HCT116 (cell line): ENCODE measurements around the gene UBQLN1.

Source experiments
- CEBPB ChIP-seq: IDR thresholded peaks from 2 replicates; pipeline ENCODE4 v1.6.1; 2012; ENCODE audit warnings: low read depth
- CTCF ChIP-seq, 3 experiments: fragments of 200-600 bp in 1 of 3; sonication (generic) in 1 of 3; IDR thresholded peaks in 2 of 3; conservative IDR thresholded peaks in 1 of 3; 2 replicates each; pipeline ENCODE4 v1.5.1; 2012 to 2017; ENCODE audit warnings: low read depth in 2 of 3, low read length in 2 of 3, antibody characterized with exemption in 1 of 3, borderline replicate concordance in 1 of 3, control low read depth in 1 of 3, mild to moderate bottlenecking in 1 of 3, mixed read lengths in 1 of 3, mixed run types in 1 of 3, moderate library complexity in 1 of 3; ENCODE audit not compliant: insufficient read depth in 1 of 3
- ELF1 ChIP-seq: IDR thresholded peaks from 2 replicates; pipeline ENCODE4 v1.6.1; 2012; ENCODE audit warnings: low read depth, borderline replicate concordance
- POLR2A ChIP-seq: IDR thresholded peaks from 2 replicates; pipeline ENCODE4 v1.7.0; 2011; ENCODE audit warnings: borderline replicate concordance; ENCODE audit not compliant: insufficient read depth, insufficient read length; ENCODE audit errors: extremely low read depth
- POLR2AphosphoS5 ChIP-seq: IDR thresholded peaks from 2 replicates; pipeline ENCODE4 v1.6.1; 2011; ENCODE audit warnings: mild to moderate bottlenecking, low read depth, low read length, moderate library complexity

GRCh38 chr9:83714329-83714728 is 6.6 kb upstream of the UBQLN1 start:
- 0 out of 2 replicates have a peak, but pooled peaks have one; percentile 25 for TF ChIP-seq CEBPB
- TF ChIP-seq ELF1, result no peak
- no peak for TF ChIP-seq POLR2A
- peak; percentile 6 to 53 (median 29); a peak in 2 of 6 replicates for TF ChIP-seq CTCF (IDR thresholded peaks at IDR 0.05 in 2 of 3, conservative IDR thresholded peaks at IDR 0.05 in 1 of 3; ENCODE audit: borderline replicate concordance in 1 of 3, insufficient read depth in 1 of 3, low read depth in 2 of 3, low read length in 2 of 3)
- no peak for TF ChIP-seq POLR2AphosphoS5
